GM12864 (cell line): Measurements from ENCODE around the gene SPEG.

Experiments used
- DNase-seq: peaks from one replicate; pipeline ENCODE4 v3.0.0-alpha.2; 2011; ENCODE audit warnings: low read depth
- H3K4me3 ChIP-seq: 2 replicates; pipeline ENCODE4 v1.5.1; 2011; ENCODE audit warnings: mild to moderate bottlenecking, low read depth, low read length, control low read depth
- CTCF ChIP-seq: IDR thresholded peaks from 2 replicates; pipeline ENCODE4 v1.5.1; 2011; ENCODE audit warnings: low read depth, mild to moderate bottlenecking, moderate library complexity, low read length, control low read depth, inconsistent platforms; ENCODE audit errors: missing control alignments

SPEG gene

DNA sequence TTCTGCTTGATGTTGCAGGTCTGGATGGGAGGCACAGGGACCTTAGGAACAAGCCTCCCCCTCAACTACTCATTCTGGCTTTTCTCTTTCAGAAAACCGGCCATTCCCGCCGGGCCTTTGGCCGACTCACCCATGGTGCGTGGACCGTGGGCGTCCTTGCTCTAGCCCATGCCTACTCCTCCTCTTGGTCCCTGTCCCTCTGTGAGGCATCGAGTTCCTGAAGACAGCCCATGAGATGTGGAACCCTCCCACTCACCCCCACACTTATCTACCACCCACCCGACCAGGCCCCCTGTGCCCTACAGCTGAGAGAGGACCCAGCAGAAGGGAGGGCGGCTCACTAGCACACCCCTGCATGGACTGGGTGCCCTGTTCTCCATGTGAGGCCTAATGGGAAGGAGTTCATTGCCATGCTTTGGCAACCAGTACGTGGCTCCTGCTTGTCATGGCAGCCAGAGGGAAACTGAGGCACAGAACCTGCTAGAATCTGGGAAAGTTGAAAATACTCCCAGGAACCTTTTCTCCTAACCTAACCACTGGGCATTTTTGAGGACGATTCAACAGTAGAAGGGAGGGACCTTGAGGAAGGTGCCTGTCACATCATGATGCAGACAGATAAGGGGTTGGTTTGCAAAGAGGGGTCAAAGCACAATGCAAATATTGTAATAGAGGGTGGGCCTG lies 8.5 kb downstream of the SPEG start:
- no peak overlapping the region for H3K4me3 ChIP-seq
- no peak for DNase-seq
- TF ChIP-seq CTCF: no peak

- DNase-seq: no peak
- H3K4me3 ChIP-seq: no peak overlapping the region
- no peak for TF ChIP-seq CTCF
These were observed 9.0 kb downstream of the SPEG start for GRCh38 chr2:219443697-219444023.

DNA sequence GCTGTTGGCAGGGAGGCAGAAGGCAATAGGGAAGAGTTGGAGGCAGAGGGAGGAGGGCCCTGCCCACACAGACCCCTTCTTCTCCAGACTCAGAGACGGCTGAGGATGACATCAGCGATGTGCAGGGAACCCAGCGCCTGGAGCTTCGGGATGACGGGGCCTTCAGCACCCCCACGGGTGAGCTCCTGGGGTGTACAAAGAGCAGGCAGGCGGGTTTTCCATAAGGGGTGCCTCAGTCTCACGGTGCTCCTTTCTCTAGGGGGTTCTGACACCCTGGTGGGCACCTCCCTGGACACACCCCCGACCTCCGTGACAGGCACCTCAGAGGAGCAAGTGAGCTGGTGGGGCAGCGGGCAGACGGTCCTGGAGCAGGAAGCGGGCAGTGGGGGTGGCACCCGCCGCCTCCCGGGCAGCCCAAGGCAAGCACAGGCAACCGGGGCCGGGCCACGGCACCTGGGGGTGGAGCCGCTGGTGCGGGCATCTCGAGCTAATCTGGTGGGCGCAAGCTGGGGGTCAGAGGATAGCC lies 10.0 kb downstream of the SPEG start:
- DNase-seq: no peak
- no peak overlapping the region for H3K4me3 ChIP-seq
- no peak for TF ChIP-seq CTCF

DNA sequence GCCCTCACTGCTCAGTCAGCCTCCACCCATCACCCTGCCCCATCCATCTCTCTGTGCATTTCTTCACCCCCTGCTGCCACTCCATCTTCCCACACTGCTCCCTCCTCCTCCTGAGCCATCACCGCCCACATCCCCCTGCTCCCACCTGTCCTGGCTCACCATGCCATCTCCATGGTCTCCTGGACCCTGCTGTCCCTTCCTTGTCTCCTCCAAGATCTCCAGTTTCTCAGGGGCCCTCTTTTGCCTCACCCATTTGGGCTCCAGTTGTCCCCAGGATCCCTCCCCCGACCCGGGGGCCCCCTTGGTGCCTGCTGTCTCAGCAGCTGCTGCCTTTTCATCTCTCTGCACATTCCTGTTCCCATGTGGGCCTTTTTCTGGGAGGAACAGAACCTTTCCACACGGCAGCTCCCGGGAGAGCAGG lies 10.6 kb downstream of the SPEG start:
- no peak overlapping the region for H3K4me3 ChIP-seq
- DNase-seq: no peak
- no peak for TF ChIP-seq CTCF

DNA sequence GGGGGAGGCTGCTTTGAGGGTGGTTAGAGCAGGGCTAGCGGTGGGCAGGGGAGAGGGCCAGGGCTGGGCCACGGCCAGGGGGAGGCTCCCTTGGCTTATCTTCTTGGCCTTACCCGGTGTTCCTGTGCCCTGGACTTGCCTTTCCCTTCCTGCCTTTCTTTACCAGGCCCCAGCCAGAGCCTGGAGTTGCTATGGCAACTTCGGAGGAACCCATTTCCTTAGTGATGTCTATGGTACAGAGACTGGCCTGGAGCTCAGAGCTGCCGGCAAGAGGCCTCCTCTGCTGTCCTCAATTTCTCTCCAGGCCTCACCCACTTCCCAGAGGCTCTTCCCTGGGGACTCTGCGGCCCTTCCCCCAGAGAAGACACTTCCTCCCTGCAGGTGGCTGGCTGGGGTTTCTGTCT lies 11.5 kb downstream of the SPEG start:
- H3K4me3 ChIP-seq: no peak overlapping the region
- no peak for DNase-seq
- TF ChIP-seq CTCF: no peak

DNA sequence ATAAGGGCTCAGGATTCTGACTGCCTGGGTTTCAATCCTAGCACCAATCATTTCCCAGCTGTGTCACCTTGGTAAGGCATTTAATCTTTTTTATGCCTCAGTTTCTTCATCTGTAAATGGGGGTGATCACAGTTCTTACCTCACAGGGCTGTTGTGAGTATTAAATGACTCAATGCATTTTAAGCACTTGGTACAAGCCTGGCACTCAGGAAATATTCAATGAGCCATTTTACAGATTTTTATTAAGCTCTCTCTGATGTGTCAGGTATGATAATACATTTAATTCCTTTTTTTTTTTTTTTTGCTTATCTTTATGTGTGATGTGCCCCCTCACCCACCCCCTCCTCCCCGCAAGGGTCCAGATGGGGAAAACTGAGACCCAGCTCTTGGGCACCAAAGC lies 12.0 kb downstream of the SPEG start:
- no peak for TF ChIP-seq CTCF
- H3K4me3 ChIP-seq: no peak overlapping the region
- DNase-seq: no peak
